Naive thymus-derived CD8-positive, alpha-beta T cell (primary cell): ENCODE data around the gene RFX1. TPM values are rescaled to one million over a fixed set of nuclear protein-coding genes. Genes with fewer than 3 reads are reported as not detected.

Experiments
- ATAC-seq, 2 donors: fragments of 150-1000 bp; cut with Tn5 transposase in 1 of 2; sonication (Bioruptor Pico), chemical (Tn5 transposase) in 1 of 2; 1 replicate in 1 of 2; 2 replicates in 1 of 2; pipeline ENCODE4 v1.10.0; 2021; ENCODE audit warnings: mild to moderate bottlenecking in 2 of 2, moderate library complexity in 2 of 2
- POLR2A ChIA-PET: fragments of 350-600 bp; sonication (Branson Sonifier 250); formaldehyde crosslinking; loops from one replicate; lab custom pipeline; 2021; ENCODE audit warnings: antibody characterized with exemption; lab: Charles Lee
- DNase-seq, 10 donors: peaks; one replicate each; pipeline versions ENCODE4 v3.0.0 to v3.0.0-alpha.2; 2020 to 2022
- H3K27ac Mint-ChIP-seq, 10 donors: one replicate each; pipeline ENCODE4 v1.8.0; 2020 to 2022; ENCODE audit warnings: mild to moderate bottlenecking in 10 of 10, mixed read lengths in 10 of 10, moderate library complexity in 4 of 10, inconsistent platforms in 1 of 10
- H3K27me3 Mint-ChIP-seq, 5 donors: one replicate each; pipeline ENCODE4 v1.8.0; 2021 to 2022; ENCODE audit warnings: mixed read lengths in 5 of 5
- H3K36me3 Mint-ChIP-seq, 3 donors: one replicate each; pipeline ENCODE4 v1.8.0; 2020 to 2022; ENCODE audit warnings: mixed read lengths in 3 of 3, mild to moderate bottlenecking in 2 of 3, inconsistent platforms in 1 of 3
- H3K4me1 Mint-ChIP-seq, 4 donors: one replicate each; pipeline ENCODE4 v1.8.0; 2021 to 2022; ENCODE audit warnings: mixed read lengths in 4 of 4
- H3K4me3 Mint-ChIP-seq, 10 donors: one replicate each; pipeline ENCODE4 v1.8.0; 2020 to 2022; ENCODE audit warnings: mild to moderate bottlenecking in 10 of 10, mixed read lengths in 10 of 10, moderate library complexity in 6 of 10, inconsistent platforms in 1 of 10
- H3K9me3 Mint-ChIP-seq, 9 donors: one replicate each; pipeline ENCODE4 v1.8.0; 2020 to 2022; ENCODE audit warnings: mixed read lengths in 9 of 9, mild to moderate bottlenecking in 3 of 9, inconsistent platforms in 1 of 9, moderate library complexity in 1 of 9
- polyA plus RNA-seq, 3 donors: library from polyadenylated mRNA; unstranded; fragments of 300-500 nt; fragmentation: Illumina TruSeq; gene quantifications; one replicate each; pipeline ENCODE4 v1.2.3, GENCODE V29; 2021
- total RNA-seq, 8 experiments: library from RNA in 2 of 8; stranded (reverse) in 2 of 8; gene quantifications; one replicate each; pipeline ENCODE4 v1.2.3 and lab custom pipeline; 2021 to 2026

The RFX1 gene
- total and polyA plus RNA-seq, 5 experiments from 2014 or later: 0.84 to 18.8 (median 1.1) TPM

DNA sequence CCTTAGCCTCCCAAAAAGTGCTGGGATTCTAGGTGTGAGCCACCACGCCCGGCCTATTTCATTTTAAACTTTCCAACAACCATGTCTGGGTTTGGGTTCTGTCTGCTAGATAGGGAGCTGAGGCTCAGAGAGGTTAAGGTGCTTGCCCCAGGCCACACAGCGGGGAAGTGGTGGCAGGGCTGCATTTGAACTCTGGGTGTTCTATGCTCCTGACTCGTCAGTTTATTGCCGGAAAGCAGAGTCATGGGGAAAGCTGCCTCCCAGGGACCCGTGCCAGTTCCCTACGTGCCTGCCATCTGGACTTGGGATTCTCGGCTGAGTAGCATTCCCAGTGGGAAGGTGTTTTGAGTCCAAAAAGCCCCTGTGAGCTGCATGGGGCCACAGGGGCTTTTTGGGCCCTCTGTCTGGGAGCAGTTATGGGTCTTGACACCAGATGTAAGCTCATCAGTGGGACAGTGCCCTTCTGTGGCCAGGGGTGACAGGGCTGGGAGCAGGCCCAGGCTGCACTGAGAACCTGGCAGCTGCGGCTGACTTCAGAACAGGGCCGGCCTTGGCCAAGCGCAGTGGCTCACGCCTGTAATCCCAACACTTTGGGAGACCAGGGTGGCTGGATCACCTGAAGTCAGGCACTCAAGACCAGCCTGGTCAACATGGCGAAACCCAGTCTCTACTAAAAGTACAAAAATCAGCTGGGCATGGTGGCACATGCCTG lies 10.9 kb downstream of the RFX1 start:
- no peak for ATAC-seq
- Mint-ChIP-seq H3K9me3 (no peaks in the 10 kb centered on the region), H3K27me3 (no peaks in the 10 kb centered on the region), H3K4me1 (peaks cover 12 to 49% (median 33%) of the 10 kb centered on the region in 4 donors), H3K4me3 (no peak overlapping the region), H3K27ac (peak overlapping the region in 5 of 10 donors; percentile 14 to 64 (median 29)), H3K36me3 (peaks cover 0 to 20% (median 10%) of the 10 kb centered on the region in 3 donors)
- no peak for DNase-seq
- POLR2A ChIA-PET: interaction anchor here (0.7 to 24.8 kb wide), 4 partner anchors 7 to 1057 kb away, joined by 6 to 481 read pairs (median 250); partner anchors contain the start of genes CALR, IL27RA and RFX1

DNA sequence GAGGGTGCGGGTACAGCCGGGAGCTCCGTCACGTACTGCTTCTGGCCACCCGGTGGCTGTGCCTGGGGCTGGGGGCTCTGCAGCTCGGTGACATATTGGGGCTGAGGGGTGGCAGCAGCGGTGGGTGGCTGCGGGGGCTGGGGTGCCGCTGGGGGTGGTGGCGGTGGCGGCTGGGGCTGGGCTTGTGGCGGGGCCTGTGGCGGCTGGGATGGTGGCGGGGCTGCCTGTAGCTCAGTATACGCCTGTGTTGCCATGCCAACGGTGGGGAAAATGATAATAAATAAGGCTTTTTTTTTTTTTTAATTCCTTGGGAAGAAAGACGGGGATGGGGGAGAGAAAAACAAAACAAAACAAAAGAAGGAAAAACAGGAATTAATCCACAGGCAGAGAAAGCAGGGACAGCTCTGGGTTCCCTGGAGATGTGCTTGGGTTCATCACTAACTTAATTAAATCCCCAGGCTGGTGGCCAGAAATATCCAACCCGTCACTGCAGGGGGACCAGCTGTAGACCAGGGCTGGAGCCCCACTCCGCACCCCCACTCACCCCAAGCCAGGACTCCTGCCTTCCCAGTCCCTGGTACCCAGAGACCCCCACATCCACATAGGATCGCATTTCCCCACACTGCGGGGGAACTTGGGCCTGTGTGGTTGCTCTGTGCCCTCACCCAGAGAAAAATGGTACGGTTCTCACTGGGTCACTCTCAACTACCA lies 12.4 kb downstream of the RFX1 start:
- POLR2A ChIA-PET: interaction anchor here (0.7 to 24.8 kb wide), 5 partner anchors 9 to 44 kb away, joined by 3 to 481 read pairs (median 18); partner anchors contain the start of genes IL27RA and RFX1
- Mint-ChIP-seq H3K27me3 (no peaks in the 10 kb centered on the region), H3K4me1 (peaks cover 22 to 55% (median 40%) of the 10 kb centered on the region in 4 donors), H3K4me3 (peak overlapping the region in 5 of 10 donors; percentile 14 to 37 (median 34)), H3K36me3 (peaks cover 0 to 33% (median 10%) of the 10 kb centered on the region in 3 donors), H3K9me3 (no peaks in the 10 kb centered on the region), H3K27ac (peak overlapping the region in 8 of 10 donors; percentile 41 to 74 (median 64))
- DNase-seq (peak in 2 of 10 donors; percentile 30 to 44), ATAC-seq (peak; percentile 73 to 77)

DNA sequence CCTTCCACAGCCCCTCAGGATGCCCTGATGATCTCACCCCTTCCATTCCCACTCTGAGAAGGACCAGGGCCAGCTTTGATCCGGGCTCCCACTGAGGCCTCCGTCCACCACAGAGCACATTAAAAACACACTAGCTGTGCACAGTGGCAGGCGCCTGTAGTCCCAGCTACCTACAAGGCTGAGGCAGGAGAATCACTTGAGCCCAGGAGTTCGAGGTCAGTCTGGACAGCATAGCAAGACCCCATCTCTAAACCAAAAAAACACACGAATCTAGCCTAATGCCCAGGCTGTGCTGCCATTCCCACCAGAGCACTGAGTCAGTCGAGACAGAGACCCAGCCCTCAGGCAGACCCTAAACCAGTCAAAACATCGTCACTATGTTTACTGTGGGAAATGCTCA lies 14.1 kb downstream of the RFX1 start:
- ATAC-seq (no peak), DNase-seq (no peak)
- Mint-ChIP-seq H3K36me3 (peaks cover 0 to 33% (median 8%) of the 10 kb centered on the region in 3 donors), H3K4me1 (peaks cover 25 to 64% (median 52%) of the 10 kb centered on the region in 4 donors), H3K4me3 (peak overlapping the region in 3 of 10 donors; percentile 28 to 41 (median 30)), H3K27me3 (no peaks in the 10 kb centered on the region), H3K9me3 (no peaks in the 10 kb centered on the region), H3K27ac (peak overlapping the region in 8 of 10 donors; percentile 3 to 80 (median 36))
- POLR2A ChIA-PET: interaction anchor here (4.0 to 24.8 kb wide), 2 partner anchors 10 to 40 kb away, joined by 18 to 481 read pairs; partner anchors contain the start of genes IL27RA and RFX1

DNA sequence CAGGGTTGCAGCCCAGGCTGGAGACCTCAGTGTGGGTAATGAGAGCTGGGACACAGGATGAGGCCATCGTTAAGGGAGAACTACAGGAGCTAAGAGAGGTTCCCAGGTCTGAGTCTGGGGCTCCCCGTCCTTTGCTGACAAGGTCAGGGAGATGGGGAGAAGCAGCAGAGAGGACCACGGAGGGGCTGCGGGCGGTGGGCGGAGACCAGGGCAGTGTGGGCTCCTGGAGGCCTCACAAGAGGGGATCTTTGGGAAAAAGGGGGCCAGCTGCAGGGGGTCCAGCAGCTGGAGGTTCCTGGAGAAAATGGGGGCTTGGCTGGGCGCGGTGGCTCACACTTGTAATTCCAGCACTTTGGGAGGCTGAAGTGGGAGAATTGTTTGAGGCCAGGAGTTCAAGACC lies 16.0 kb downstream of the RFX1 start:
- H3K4me3 Mint-ChIP-seq: peak overlapping the region in 4 of 10 donors; percentile 13 to 66 (median 37)

DNA sequence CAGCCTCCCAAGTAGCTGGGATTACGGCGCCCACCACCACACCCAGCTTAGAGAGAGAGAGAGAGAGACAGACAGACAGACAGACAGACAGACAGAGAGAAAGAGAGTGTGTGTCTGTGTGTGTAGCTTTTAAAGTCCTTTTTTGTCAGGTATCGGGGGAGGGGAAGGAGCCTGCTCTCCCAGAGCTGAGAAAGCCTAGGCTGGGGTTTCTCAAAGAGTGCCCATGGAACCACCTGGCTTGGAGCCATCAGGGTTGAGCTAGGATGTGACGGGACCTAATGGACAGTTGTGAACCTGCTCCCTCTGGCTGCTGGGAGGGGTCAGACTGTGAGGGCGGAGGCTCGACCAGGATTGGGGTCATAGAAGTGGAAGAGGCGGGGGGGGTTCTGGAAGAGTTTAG lies 16.6 kb downstream of the RFX1 start:
- peaks cover 31 to 85% (median 74%) of the 10 kb centered on the region in 4 donors for H3K4me1 Mint-ChIP-seq
- peak overlapping the region in 5 of 10 donors; percentile 25 to 66 (median 38) for H3K4me3 Mint-ChIP-seq
- peaks cover 0 to 30% (median 8%) of the 10 kb centered on the region in 3 donors for H3K36me3 Mint-ChIP-seq
- H3K27ac Mint-ChIP-seq: peak overlapping the region; percentile 83 to 99 (median 96)
- POLR2A ChIA-PET: interaction anchor here (0.7 to 24.8 kb wide), 7 partner anchors 10 to 42 kb away, joined by 3 to 481 read pairs (median 5); partner anchors contain the start of genes DCAF15, IL27RA, RFX1 and RLN3
- H3K9me3 Mint-ChIP-seq: no peaks in the 10 kb centered on the region
- DNase-seq: no peak
- H3K27me3 Mint-ChIP-seq: no peaks in the 10 kb centered on the region
- no peak for ATAC-seq

More for the DNA sequence above, 16.0 kb downstream of the RFX1 start:
- ATAC-seq: no peak
- H3K9me3 Mint-ChIP-seq: no peaks in the 10 kb centered on the region
- peak overlapping the region; percentile 83 to 99 (median 96) for H3K27ac Mint-ChIP-seq
- H3K4me1 Mint-ChIP-seq: peaks cover 32 to 80% (median 71%) of the 10 kb centered on the region in 4 donors
- no peaks in the 10 kb centered on the region for H3K27me3 Mint-ChIP-seq
- H3K36me3 Mint-ChIP-seq: peaks cover 0 to 33% (median 8%) of the 10 kb centered on the region in 3 donors
- POLR2A ChIA-PET: interaction anchor here (0.8 to 24.8 kb wide), 4 partner anchors 12 to 42 kb away, joined by 3 to 481 read pairs (median 5); partner anchors contain the start of genes IL27RA and RFX1
- no peak for DNase-seq

DNA sequence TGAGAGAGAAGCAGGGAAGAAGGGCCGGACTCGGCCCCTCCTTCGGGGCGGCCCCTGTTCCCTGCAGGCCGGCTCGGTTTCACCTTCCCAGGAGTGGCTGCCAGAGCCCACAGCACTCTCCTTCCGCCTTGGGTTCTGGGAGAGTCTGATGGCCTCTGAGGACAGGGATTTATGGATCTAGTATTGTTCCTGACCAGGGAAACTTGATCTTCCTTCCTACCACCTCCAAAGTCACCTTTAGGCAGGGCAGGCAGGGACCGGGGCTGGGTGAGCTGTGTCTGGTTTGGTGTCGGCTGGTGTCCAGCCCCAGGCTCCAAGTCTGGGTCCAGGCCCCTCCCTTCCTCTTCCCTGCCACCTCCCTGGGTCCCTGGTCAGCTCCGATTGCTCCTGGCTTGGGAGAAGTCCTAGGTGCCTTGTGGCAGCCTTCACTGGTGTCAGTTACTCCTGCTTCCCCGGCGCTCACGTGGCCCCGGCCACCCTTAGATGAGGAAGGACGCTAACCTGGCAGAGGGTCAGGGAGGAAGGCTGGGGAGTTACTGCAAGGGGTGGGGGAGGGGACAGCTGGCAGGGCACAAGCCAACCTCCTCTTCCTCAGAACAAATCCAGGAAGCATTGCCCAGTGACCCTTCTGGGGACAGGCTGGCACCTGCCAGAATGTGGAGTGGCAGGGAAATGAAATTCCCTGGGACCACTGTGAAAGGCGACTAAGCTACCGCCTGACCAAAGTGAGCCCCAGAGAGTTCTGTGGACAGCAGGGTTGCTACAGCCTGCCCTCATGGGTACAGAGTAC lies 18.8 kb downstream of the RFX1 start:
- peaks cover 35 to 87% (median 82%) of the 10 kb centered on the region in 4 donors for H3K4me1 Mint-ChIP-seq
- H3K36me3 Mint-ChIP-seq: peaks cover 0 to 25% (median 8%) of the 10 kb centered on the region in 3 donors
- no peaks in the 10 kb centered on the region for H3K9me3 Mint-ChIP-seq
- POLR2A ChIA-PET: interaction anchor here (0.8 to 24.8 kb wide), 7 partner anchors 11 to 104 kb away, joined by 3 to 481 read pairs (median 49); partner anchors contain the start of genes DCAF15, IL27RA and RFX1
- peak overlapping the region; percentile 61 to 84 (median 71) for H3K4me3 Mint-ChIP-seq
- ATAC-seq (no peak), DNase-seq (no peak)
- peak overlapping the region; percentile 91 to 99 (median 96) for H3K27ac Mint-ChIP-seq
- H3K27me3 Mint-ChIP-seq: no peaks in the 10 kb centered on the region

DNA sequence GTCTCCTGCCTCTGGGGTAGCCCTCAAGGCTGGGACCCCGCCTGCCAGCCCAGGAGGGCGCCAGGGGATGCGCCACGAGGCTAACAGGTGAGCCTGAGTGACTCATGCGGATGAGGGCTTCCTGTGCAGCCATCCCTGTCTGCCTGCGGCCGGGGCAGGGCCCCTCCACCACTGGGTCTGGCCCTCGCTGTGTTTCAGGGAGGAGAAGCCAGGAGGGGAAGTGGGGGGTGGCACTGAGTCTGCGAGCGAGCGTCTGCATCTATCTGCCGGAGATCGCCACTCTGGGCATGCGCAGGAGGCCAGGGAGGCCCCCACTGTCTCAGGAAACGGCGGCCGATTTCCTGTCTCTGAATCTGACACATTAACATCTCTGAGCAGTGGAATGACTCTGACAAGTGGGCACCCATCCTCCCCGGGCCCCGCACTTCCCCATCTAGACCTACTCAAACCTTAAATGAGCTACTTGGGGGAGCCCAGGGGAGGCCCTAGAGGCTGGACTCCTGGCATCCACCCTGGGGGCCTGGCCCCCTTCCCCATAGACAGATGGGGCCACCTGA lies 19.7 kb downstream of the RFX1 start:
- H3K4me3 Mint-ChIP-seq: peak overlapping the region; percentile 61 to 84 (median 71)
- ATAC-seq: peak; percentile 85 to 87
- POLR2A ChIA-PET: interaction anchor here (0.8 to 24.8 kb wide), 8 partner anchors 11 to 238 kb away, joined by 3 to 481 read pairs (median 26); partner anchors contain the start of genes DCAF15, IL27RA and RFX1

DNA sequence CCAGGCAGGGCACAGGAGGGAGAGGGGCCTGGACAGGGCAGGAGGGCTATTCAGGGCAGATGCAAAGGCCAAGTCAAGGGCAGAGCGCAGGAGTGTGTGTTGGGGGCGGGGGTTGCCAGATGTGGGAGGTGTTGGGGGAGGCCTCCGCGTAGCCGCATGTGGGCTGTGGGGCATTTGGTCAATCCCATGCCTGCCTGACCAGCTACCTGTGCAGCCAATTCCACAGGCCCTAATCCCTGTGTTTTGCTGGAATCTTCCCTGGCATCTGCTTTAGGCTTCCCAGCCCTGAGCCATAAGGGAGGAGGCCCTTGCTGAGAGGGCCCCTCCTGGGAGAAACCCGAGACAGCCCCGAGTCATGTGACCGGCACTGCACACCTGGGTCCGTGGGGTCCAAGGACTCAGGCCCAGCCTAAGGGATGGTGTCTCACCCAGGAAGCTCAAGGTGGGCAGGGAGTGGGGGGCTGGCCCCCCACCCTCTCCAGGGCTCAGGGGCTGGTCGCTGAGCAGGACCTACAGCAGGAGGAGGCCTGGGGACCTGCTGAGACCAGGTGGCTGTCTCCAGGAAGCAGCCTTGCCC lies 20.3 kb downstream of the RFX1 start:
- Mint-ChIP-seq H3K27ac (peak overlapping the region; percentile 91 to 99 (median 98)), H3K9me3 (no peaks in the 10 kb centered on the region), H3K4me1 (peaks cover 31 to 90% (median 83%) of the 10 kb centered on the region in 4 donors), H3K36me3 (peaks cover 0 to 15% (median 6%) of the 10 kb centered on the region in 3 donors), H3K27me3 (no peaks in the 10 kb centered on the region), H3K4me3 (peak overlapping the region; percentile 40 to 84 (median 71))
- POLR2A ChIA-PET: interaction anchor here (0.8 to 24.8 kb wide), 10 partner anchors 10 to 238 kb away, joined by 3 to 481 read pairs (median 6); partner anchors contain the start of genes DCAF15, IL27RA and RFX1
- DNase-seq (no peak), ATAC-seq (peak; percentile 15 to 21)

More for the DNA sequence above, 19.7 kb downstream of the RFX1 start:
- Mint-ChIP-seq H3K36me3 (peaks cover 0 to 19% (median 6%) of the 10 kb centered on the region in 3 donors), H3K27ac (peak overlapping the region; percentile 91 to 99 (median 96)), H3K9me3 (no peaks in the 10 kb centered on the region), H3K4me1 (peaks cover 33 to 91% (median 84%) of the 10 kb centered on the region in 4 donors), H3K27me3 (no peaks in the 10 kb centered on the region)
- peak; percentile 96 to 99 (median 98) for DNase-seq

DNA sequence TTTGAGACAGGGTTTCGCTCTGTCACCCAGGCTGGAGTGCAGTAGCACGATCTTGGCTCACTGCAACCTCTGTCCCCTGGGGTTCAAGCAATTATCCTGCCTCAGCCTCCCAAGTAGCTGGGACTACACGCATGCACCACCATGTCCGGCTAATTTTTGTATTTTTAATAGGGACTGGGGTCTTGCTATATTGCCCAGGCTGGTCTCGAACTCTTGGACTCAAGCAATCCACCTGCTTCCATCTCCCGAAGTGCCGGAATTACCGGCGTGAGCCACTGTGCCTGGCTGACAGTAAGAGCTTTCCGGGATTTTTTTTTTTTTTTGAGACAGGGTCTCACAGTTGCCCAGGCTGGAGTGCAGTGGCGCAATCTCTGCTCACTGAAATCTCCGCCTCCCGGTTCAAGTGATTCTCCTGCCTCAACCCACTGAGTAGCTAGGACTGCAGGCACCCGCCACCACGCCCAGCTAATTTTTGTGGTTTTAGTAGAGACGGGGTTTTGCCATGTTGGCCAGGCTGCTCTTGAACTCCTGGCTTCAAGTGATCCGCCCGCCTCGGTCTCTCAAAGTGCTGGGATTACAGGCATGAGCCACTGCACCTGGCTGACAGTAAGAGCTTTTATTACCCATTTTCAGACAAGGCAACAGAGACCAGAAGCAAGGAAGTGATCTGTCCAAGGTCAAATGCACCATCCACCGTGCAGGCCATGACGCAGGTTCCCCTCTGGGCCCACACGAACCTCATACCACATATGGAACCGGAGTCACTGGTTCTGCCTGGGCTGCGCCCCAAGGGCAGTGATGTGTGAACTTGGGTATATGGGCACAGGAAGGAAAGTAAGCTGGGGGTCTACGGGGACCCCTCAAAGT lies 21.0 kb downstream of the RFX1 start:
- peak overlapping the region; percentile 91 to 99 (median 98) for H3K27ac Mint-ChIP-seq
- peaks cover 28 to 89% (median 81%) of the 10 kb centered on the region in 4 donors for H3K4me1 Mint-ChIP-seq
- DNase-seq (no peak), ATAC-seq (no peak)
- peaks cover 0 to 12% (median 5%) of the 10 kb centered on the region in 3 donors for H3K36me3 Mint-ChIP-seq
- no peaks in the 10 kb centered on the region for H3K27me3 Mint-ChIP-seq
- POLR2A ChIA-PET: interaction anchor here (0.6 to 24.8 kb wide), 11 partner anchors 9 to 237 kb away, joined by 3 to 481 read pairs (median 5); partner anchors contain the start of genes DCAF15, IL27RA and RFX1
- no peaks in the 10 kb centered on the region for H3K9me3 Mint-ChIP-seq
- H3K4me3 Mint-ChIP-seq: peak overlapping the region; percentile 40 to 79 (median 70)

DNA sequence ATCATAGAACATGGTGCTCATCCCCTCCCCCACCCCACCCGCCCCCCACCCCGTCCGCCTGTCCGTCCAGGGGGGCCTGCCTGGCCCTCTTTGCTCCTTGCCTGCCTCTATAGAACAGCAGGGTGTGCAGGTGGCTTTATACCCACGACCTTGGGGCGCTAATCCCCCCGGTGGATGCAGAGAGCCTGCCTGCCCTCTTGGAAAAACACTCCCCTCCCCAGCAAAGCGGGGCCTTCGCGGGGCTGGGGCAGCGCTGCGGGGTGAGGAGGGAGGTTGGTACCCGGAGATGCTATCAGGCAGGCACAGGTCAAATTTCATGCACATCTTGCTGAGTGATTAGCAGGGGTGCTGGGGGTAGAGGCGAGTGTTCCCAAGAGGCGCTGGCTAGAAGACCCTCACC lies 21.9 kb downstream of the RFX1 start:
- peaks cover 22 to 87% (median 78%) of the 10 kb centered on the region in 4 donors for H3K4me1 Mint-ChIP-seq
- ATAC-seq (no peak), DNase-seq (peak in 1 of 10 donors; percentile 32)
- peaks cover 0 to 3% (median 0%) of the 10 kb centered on the region in 3 donors for H3K36me3 Mint-ChIP-seq
- no peaks in the 10 kb centered on the region for H3K9me3 Mint-ChIP-seq
- peak overlapping the region in 6 of 10 donors; percentile 4 to 79 (median 62) for H3K4me3 Mint-ChIP-seq
- peak overlapping the region; percentile 91 to 99 (median 98) for H3K27ac Mint-ChIP-seq
- no peaks in the 10 kb centered on the region for H3K27me3 Mint-ChIP-seq
- POLR2A ChIA-PET: interaction anchor here (2.1 to 24.8 kb wide), 5 partner anchors 8 to 47 kb away, joined by 5 to 481 read pairs (median 56); partner anchors contain the start of genes DCAF15, IL27RA and RFX1
